ENCODE data around the gene NKD2.
"Not testable (repeated sequence)": the region's sequence is repeated elsewhere in the genome, so short reads cannot be mapped to it uniquely, and the experiment has no call there.

NKD2 gene

DNA sequence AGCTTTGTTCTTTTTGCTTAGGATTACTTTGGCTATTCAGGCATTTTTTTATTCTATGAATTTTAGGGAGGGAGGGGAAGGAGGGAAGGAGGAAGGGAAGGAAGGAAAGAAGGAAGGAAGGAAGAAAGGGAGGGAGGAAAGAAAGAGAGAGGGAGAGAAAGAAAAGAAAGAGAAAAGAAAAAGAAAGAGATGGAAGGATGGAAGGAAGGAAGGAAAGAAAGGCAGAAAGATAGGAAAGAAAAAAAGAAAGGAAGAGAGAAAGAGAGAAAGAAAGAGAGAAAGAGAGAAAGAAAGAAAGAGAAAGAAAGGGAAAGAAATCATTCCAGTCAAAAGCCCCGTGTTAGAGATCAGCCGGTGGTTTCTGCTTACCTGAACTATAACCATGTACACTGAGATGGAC lies 20.8 kb upstream of the NKD2 start:
- ATAC-seq, result no peak
- Mint-ChIP-seq H3K36me3 (ENCODE audit: low read depth) (peaks cover 4% of the 10 kb centered on the region), H3K4me3 (no peak overlapping the region), H3K4me1 (peaks cover 4% of the 10 kb centered on the region), H3K27ac (no peak overlapping the region), H3K27me3 (peaks cover 53% of the 10 kb centered on the region), H3K9me3 (peaks cover 19% of the 10 kb centered on the region)
- DNase-seq, result no peak

DNA sequence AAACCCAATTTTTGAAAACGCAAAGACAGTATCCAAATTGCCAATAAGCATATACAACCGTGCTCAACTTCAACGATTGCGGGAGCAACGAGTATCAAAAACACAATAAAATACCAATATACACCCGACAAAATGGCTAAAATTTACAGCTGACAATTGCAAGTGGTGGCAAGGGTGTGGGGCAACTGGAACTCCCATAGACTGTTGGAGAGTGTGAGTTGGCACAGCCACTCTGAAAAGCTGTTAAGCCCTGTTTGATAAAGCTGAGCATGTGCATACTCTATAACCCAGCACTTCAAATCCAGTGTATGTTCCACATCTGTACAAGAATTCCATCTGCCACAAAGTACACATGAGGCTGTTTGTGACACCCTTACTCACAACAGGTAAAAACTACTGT lies 20.3 kb upstream of the NKD2 start:
- ATAC-seq (no peak), DNase-seq (no peak)
- H3K4me3 Mint-ChIP-seq, result no peak overlapping the region
- no peak overlapping the region for H3K27ac Mint-ChIP-seq
- peaks cover 53% of the 10 kb centered on the region for H3K27me3 Mint-ChIP-seq
- peaks cover 4% of the 10 kb centered on the region for H3K4me1 Mint-ChIP-seq
- peaks cover 19% of the 10 kb centered on the region for H3K9me3 Mint-ChIP-seq
- peaks cover 4% of the 10 kb centered on the region for H3K36me3 Mint-ChIP-seq (ENCODE audit: low read depth)

DNA sequence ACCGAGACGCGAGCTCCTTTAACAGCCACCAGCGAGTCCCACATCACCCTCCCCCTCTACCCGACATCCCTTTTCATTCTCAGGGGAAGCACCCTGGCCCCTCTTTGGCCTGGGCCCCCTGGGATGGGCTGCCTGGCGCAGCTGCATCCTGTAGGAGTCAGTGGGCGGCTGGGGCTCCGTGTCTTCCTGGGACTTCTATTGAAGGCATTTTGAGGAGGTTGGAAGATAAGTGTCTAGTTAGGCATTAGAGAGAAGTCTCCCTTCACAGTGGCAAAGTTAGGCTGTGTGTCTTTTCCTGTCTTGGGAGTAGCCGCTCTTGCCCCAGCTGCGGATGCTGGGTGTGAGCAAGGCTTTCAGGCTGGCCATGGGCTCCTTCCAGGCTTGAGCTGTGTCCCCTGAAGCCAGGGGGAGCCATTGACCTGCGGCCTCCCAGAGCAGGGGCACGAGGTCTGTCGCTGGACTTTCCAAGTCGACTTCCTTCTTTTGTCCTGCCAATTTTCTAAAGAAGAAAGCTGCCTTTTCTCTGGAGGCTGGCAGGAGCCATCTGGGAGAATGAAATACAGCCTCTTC lies 18.6 kb upstream of the NKD2 start:
- peaks cover 13% of the 10 kb centered on the region for H3K9me3 Mint-ChIP-seq
- H3K4me1 Mint-ChIP-seq, result peaks cover 2% of the 10 kb centered on the region
- H3K27ac Mint-ChIP-seq, result no peak overlapping the region
- H3K27me3 Mint-ChIP-seq, result peaks cover 46% of the 10 kb centered on the region
- ATAC-seq (no peak), DNase-seq (no peak)
- H3K36me3 Mint-ChIP-seq (ENCODE audit: low read depth), result no peaks in the 10 kb centered on the region
- H3K4me3 Mint-ChIP-seq, result no peak overlapping the region

DNA sequence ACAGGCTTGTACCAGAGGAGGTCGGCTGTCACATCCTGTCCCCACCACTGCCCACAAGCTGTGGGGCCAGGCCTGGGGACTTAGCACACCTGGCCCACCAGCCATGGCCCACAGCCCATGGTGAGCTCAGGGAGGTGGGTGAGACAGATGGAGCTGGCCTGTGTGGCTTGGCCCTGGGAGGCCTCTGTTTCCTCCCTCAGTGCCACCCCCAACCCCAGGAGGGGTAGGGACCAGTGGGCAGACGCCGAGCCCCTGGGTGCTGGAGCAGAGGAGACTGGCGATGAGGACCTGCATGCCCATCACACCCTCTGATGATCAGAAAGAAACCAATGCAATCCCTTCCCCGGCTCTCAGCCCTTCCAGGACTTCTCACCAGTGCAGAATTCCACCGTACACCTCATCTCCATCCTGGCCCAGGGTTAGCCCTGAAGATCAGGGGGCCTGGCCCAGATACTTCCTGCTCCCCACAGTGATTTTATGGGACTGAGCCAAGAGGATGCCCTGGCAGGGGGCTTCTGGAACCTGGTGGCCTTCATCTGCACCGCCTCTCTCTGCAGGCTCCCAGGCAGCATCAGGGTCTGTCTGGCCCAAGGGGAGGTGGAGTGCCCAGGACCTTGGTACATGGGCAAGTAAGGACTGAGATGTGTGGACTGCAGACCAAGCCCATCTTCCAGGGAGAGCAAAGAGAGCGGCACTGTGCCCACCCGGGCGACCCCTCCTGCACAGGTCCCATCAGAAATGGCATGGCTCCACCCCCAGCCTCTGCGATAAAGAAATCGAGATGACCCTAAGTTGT lies 16.9 kb upstream of the NKD2 start:
- Mint-ChIP-seq H3K4me1 (peaks cover 2% of the 10 kb centered on the region), H3K9me3 (peaks cover 4% of the 10 kb centered on the region), H3K27me3 (peaks cover 36% of the 10 kb centered on the region), H3K36me3 (ENCODE audit: low read depth) (no peaks in the 10 kb centered on the region), H3K4me3 (no peak overlapping the region), H3K27ac (no peak overlapping the region)
- DNase-seq (no peak), ATAC-seq (no peak)

DNA sequence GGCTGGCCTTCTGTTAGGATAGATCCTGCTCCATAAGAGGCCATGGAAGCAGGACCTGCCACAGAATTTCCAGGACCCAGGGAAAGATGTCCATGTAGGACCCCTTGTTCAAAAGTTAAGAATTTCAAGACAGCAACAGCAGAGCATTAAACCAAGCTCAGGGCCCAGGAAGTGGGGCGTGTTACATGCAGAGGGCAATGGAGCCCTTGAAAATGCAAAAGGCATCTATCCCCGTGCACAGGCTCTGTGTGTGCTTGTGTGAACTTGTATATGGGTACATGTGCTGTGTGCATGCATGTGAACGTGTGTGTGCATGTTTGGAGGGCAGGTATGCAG lies 14.4 kb upstream of the NKD2 start:
- Mint-ChIP-seq H3K27me3 (peaks cover 14% of the 10 kb centered on the region), H3K9me3 (no peaks in the 10 kb centered on the region), H3K27ac (no peak overlapping the region), H3K4me1 (peaks cover 8% of the 10 kb centered on the region), H3K36me3 (ENCODE audit: low read depth) (no peaks in the 10 kb centered on the region), H3K4me3 (no peak overlapping the region)
- no peak for ATAC-seq
- no peak for DNase-seq

DNA sequence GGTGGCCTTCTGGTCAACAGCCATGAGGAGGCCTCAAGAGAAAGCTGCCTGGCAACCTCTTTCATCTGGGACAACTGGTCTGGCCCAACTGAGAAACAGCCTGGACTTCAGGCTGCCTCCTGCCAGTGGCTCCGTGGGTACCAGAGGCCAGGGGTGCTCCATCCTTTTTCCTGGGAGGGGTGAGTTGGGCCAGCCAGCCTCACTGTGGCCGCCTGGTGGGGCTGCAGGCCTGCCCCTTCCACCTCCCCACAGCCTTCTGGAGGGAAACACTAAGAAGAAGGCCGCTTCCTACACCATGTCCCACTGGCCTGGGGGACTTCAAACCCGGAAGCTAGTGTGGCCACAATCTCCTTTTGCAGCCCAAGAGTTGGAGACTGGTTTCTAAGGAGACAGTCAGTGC lies 13.8 kb upstream of the NKD2 start:
- Mint-ChIP-seq H3K36me3 (ENCODE audit: low read depth) (no peaks in the 10 kb centered on the region), H3K4me3 (no peak overlapping the region), H3K9me3 (no peaks in the 10 kb centered on the region), H3K27me3 (peaks cover 12% of the 10 kb centered on the region), H3K4me1 (peaks cover 8% of the 10 kb centered on the region), H3K27ac (no peak overlapping the region)
- ATAC-seq, result no peak
- no peak for DNase-seq

DNA sequence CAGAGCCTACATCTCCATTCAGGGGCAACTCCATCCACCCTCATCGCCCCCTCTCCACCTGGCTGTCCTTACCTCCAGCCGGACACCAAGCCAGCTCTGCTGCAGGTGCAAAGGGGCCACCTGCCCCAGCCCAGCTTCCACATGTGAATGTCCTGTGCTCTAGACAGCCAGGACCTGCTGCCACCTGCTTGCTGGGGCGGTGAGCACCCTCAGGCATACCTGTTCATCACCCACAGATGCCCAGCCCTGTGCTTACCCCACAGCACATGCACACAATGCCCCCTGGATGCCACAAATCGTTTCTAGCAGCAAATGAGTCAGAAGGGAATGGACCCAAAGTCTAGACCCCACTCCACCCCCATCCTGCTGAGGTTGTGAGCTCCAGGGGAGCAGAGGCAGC lies 13.3 kb upstream of the NKD2 start:
- no peak for ATAC-seq
- Mint-ChIP-seq H3K27ac (no peak overlapping the region), H3K36me3 (ENCODE audit: low read depth) (no peaks in the 10 kb centered on the region), H3K4me1 (peaks cover 8% of the 10 kb centered on the region), H3K27me3 (peaks cover 7% of the 10 kb centered on the region), H3K4me3 (no peak overlapping the region), H3K9me3 (no peaks in the 10 kb centered on the region)
- no peak for DNase-seq

DNA sequence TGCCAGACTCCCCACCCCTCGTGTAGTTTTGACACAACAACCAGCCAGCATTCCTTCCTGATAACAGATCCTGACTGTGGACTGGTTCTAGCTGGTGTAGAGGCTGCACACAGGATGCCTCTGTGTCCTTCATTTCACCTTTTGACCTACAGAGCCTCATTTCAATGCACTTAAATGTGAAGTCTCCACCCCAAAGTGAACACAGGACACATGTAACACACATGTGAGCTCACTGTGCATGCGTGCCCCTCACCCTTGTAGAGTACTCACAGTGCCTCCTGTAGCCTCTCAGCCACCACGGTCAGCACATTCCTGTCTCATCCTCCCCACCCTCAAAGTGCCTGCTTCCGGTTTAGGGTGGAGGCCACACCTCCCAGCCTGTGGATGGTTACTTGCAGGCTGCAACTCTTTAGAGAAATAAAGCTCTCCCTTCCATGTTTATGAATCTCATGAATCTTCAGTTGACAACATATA lies 11.6 kb upstream of the NKD2 start:
- no peak for DNase-seq
- H3K9me3 Mint-ChIP-seq, result no peaks in the 10 kb centered on the region
- no peak for ATAC-seq
- H3K4me1 Mint-ChIP-seq, result peaks cover 8% of the 10 kb centered on the region
- H3K4me3 Mint-ChIP-seq, result peak overlapping the region; percentile 3
- no peaks in the 10 kb centered on the region for H3K36me3 Mint-ChIP-seq (ENCODE audit: low read depth)
- no peak overlapping the region for H3K27ac Mint-ChIP-seq
- peaks cover 4% of the 10 kb centered on the region for H3K27me3 Mint-ChIP-seq

DNA sequence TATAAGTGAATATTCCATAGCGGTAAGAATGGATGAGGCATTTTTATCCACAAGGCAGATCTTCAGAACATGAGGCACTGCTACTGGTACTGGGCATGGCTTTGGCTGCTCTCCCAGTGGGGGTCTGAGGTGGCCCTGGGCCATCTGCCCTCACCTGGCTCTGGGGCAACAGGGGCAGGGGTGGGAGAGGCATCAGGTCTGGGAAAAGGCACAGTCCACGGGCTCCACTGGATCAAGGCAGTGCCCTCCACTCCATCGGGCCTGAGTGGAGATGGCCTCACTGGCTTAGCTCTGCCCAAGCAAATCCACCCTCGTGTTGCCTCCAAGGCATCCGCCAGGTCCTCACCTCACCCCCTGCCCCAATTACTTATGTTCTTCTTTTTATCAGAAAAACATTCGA lies 10.9 kb upstream of the NKD2 start:
- H3K36me3 Mint-ChIP-seq (ENCODE audit: low read depth), result no peaks in the 10 kb centered on the region
- ATAC-seq, result no peak
- H3K9me3 Mint-ChIP-seq, result no peaks in the 10 kb centered on the region
- no peak overlapping the region for H3K4me3 Mint-ChIP-seq
- peaks cover 12% of the 10 kb centered on the region for H3K4me1 Mint-ChIP-seq
- no peak overlapping the region for H3K27ac Mint-ChIP-seq
- DNase-seq, result no peak
- H3K27me3 Mint-ChIP-seq, result peaks cover 5% of the 10 kb centered on the region

DNA sequence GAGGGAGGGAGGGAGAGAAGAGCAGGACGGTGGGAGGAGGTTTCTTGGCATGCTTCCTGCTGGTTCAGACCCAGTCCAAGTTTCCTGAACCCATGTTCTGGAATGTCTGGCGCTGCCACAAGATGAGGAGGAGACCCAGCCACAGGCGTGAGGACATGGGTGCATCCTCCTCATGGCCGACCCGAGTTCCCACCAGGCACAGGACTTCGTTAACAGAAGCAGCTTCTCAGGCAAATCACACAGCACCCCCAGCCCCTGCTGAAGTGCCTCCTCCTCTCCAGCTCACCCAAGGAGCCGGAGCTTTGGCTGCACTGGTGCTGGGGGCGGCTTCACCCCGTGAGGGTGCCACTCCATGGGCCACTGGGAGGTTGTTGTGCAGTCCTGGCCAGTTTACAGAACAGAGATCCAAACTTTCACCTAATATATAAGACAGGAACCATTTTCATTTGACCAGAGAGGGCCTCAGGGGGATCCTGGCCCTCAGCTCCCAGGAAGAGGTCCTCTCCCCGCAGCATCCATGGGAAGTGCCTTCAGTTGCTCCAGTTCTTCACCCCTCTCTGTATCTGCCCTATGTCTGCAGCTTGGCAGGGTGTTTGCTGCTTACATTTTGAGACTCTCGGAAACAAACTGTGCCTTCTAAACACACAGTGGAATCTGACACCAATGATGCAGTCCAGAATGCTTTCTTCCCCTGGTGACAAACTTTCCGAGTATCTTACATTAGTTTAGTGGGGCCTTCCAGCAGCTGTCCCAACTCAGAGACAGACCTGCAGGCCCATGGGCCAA lies 10.2 kb upstream of the NKD2 start:
- ATAC-seq (no peak), DNase-seq (no peak)
- Mint-ChIP-seq H3K27ac (no peak overlapping the region), H3K9me3 (no peaks in the 10 kb centered on the region), H3K36me3 (ENCODE audit: low read depth) (no peaks in the 10 kb centered on the region), H3K27me3 (peaks cover 12% of the 10 kb centered on the region), H3K4me3 (no peak overlapping the region), H3K4me1 (peaks cover 19% of the 10 kb centered on the region)

DNA sequence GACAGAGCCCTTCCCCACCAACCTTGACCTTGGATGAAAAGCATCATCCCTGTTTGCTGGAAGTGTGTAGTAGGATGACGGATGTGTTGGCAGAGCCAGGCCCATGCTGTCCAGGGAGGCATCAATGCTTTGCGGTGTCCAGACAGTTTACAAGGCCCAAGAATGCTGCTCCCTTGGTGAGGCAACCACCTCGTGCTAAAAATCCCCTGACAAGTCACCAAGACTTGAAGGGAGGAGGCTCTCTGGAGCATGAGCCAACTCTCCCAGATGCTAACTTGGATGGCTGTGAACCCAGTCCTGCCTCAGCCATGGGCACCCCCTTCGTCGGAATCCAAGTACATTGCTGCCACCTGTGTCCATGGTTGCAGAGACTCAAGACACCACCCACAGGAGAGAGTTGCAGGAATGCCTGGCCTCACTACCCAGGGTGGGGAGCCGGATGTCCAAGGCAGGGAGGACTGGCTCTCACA lies 9.5 kb upstream of the NKD2 start:
- Mint-ChIP-seq H3K36me3 (ENCODE audit: low read depth) (no peaks in the 10 kb centered on the region), H3K27me3 (peaks cover 15% of the 10 kb centered on the region), H3K27ac (no peak overlapping the region), H3K4me3 (no peak overlapping the region), H3K9me3 (no peaks in the 10 kb centered on the region), H3K4me1 (peaks cover 24% of the 10 kb centered on the region)
- ATAC-seq (no peak), DNase-seq (no peak)

DNA sequence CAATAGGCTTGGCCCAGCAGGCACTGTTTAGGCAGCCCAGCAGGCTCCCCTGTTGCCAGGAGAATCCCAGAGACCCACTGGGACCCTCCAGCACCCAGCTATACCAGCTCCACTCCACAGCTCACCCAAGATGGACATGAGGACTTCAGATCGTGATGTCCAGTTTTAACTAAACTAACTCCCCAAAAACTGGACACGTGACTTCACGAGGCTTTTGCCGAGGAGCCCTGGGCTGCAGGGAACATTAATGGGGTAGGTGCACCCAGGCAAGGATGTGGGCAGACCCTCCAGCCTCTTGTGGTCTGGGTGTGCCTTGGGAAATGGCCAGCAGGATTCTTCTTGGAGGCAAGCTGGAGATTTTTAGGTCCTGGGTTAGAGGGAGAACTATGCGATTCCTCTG lies 8.9 kb upstream of the NKD2 start:
- Mint-ChIP-seq H3K9me3 (no peaks in the 10 kb centered on the region), H3K27me3 (peaks cover 20% of the 10 kb centered on the region), H3K36me3 (ENCODE audit: low read depth) (no peaks in the 10 kb centered on the region), H3K4me3 (no peak overlapping the region), H3K27ac (no peak overlapping the region), H3K4me1 (peaks cover 28% of the 10 kb centered on the region)
- DNase-seq (no peak), ATAC-seq (no peak)

DNA sequence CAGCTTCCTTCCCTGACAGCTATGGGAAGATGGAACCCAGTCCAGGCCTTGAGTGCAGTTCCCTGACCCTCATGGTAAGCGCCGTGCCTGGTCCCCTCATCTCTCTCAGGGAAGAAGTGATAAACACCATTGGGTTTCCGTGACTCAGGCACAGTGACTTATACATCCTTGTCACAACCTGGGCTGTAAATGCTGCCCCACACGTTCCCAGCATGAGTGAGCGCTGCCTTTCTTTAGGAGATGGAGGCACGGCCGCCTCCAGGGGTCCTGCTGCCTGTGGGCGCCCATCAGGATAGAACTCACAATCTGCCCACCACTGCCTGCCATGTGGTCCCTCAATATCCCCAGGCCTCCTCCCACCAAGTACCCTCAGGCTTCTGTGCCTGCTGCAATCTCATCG lies 8.3 kb upstream of the NKD2 start:
- DNase-seq, result no peak
- H3K27me3 Mint-ChIP-seq, result peaks cover 20% of the 10 kb centered on the region
- H3K4me1 Mint-ChIP-seq, result peaks cover 28% of the 10 kb centered on the region
- no peaks in the 10 kb centered on the region for H3K9me3 Mint-ChIP-seq
- H3K4me3 Mint-ChIP-seq, result no peak overlapping the region
- ATAC-seq, result no peak
- no peak overlapping the region for H3K27ac Mint-ChIP-seq
- H3K36me3 Mint-ChIP-seq (ENCODE audit: low read depth), result no peaks in the 10 kb centered on the region

DNA sequence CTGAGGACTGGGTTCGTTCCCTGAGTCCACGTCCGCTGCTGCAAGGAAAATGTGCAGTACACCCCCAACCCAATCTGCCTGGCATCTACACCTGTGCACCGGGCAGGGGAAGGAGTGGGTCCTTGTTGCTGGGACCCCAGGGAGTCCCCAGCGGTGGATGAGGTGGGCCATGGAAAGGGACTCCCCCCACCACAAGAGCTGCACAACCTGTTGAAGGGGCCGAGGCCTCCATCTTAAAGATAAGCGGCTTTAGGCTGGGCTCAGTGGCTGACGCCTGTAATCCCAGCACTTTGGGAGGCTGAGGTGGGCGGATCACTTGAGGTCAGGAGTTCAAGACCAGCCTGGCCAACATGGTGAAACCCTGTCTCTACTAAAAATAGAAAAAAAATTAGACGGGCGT lies 7.8 kb upstream of the NKD2 start:
- not testable (repeated sequence) for H3K27ac Mint-ChIP-seq; DNase-seq; H3K36me3 Mint-ChIP-seq (ENCODE audit: low read depth); ATAC-seq; H3K4me3 Mint-ChIP-seq; H3K9me3 Mint-ChIP-seq
- H3K4me1 Mint-ChIP-seq, result peaks cover 29% of the 10 kb centered on the region
- H3K27me3 Mint-ChIP-seq, result peaks cover 23% of the 10 kb centered on the region
